ENCODE data around the gene KRTAP12-4. TPM values are rescaled to one million over a fixed set of nuclear protein-coding genes. Genes with fewer than 3 reads are reported as not detected.
"Not testable (repeated sequence)": the region's sequence is repeated elsewhere in the genome, so short reads cannot be mapped to it uniquely, and the experiment has no call there.

KRTAP12-4 gene
- total RNA-seq, 3 donors from 2014 or later (not counting 1 experiment from before 2014, with no cell fraction given), result not detected

GRCh38 chr21:44686843-44687561 is 32.5 kb upstream of the KRTAP12-4 start:
- intact Hi-C loops (cut with micrococcal nuclease), result no loop called here
- Mint-ChIP-seq H3K4me3 (no peak overlapping the region), H3K27ac (peak overlapping the region in 1 of 2 donors; percentile 53), H3K27me3 (ENCODE audit: low read depth in 2 of 2) (peaks cover 17 to 54% of the 10 kb centered on the region in 2 donors), H3K4me1 (peaks cover 7 to 13% of the 10 kb centered on the region in 2 donors), H3K36me3 (no peaks in the 10 kb centered on the region), H3K9me3 (no peaks in the 10 kb centered on the region)
- WGBS (ENCODE audit: insufficient coverage), result 89% methylated on average over 25 of the region's 25 CpGs
- no peak for DNase-seq
- ATAC-seq, result no peak
- H3K36me3 ChIP-seq (ENCODE audit: control insufficient read depth, insufficient read depth, low read length), result no peaks in the 10 kb centered on the region
- H3K27me3 ChIP-seq (ENCODE audit: control insufficient read depth, insufficient read depth, low read length), result no peaks in the 10 kb centered on the region
- no peaks in the 10 kb centered on the region for H3K4me1 ChIP-seq (ENCODE audit: control insufficient read depth, insufficient read depth, low read length)
- no peak for TF ChIP-seq CTCF (IDR thresholded peaks at IDR 0.05)
- H3K27ac ChIP-seq (ENCODE audit: low read length), result no peak overlapping the region
- H3K9me3 ChIP-seq (ENCODE audit: control insufficient read depth, insufficient read depth, low read length), result no peaks in the 10 kb centered on the region
- H3K4me3 ChIP-seq (ENCODE audit: low read length), result no peak overlapping the region

- H3K4me3 Mint-ChIP-seq, result no peak overlapping the region
- peaks cover 7 to 13% of the 10 kb centered on the region in 2 donors for H3K4me1 Mint-ChIP-seq
- no peak for DNase-seq
- H3K36me3 Mint-ChIP-seq, result no peaks in the 10 kb centered on the region
- peak overlapping the region in 1 of 2 donors; percentile 53 for H3K27ac Mint-ChIP-seq
- TF ChIP-seq CTCF (IDR thresholded peaks at IDR 0.05), result no peak
- ATAC-seq, result no peak
- Histone ChIP-seq H3K27ac (ENCODE audit: low read length) (no peak overlapping the region), H3K36me3 (ENCODE audit: control insufficient read depth, insufficient read depth, low read length) (no peaks in the 10 kb centered on the region), H3K4me1 (ENCODE audit: control insufficient read depth, insufficient read depth, low read length) (no peaks in the 10 kb centered on the region), H3K9me3 (ENCODE audit: control insufficient read depth, insufficient read depth, low read length) (no peaks in the 10 kb centered on the region), H3K4me3 (ENCODE audit: low read length) (no peak overlapping the region), H3K27me3 (ENCODE audit: control insufficient read depth, insufficient read depth, low read length) (no peaks in the 10 kb centered on the region)
- WGBS (ENCODE audit: insufficient coverage), result 44% methylated on average over 14 of the region's 14 CpGs
- intact Hi-C loops (cut with micrococcal nuclease), result no loop called here
- peaks cover 20 to 54% of the 10 kb centered on the region in 2 donors for H3K27me3 Mint-ChIP-seq (ENCODE audit: low read depth in 2 of 2)
- H3K9me3 Mint-ChIP-seq, result no peaks in the 10 kb centered on the region
Measured at GRCh38 chr21:44686000-44686781, 31.7 kb upstream of the KRTAP12-4 start.

GRCh38 chr21:44685050-44685449 is 30.6 kb upstream of the KRTAP12-4 start:
- H3K4me1 ChIP-seq (ENCODE audit: control insufficient read depth, insufficient read depth, low read length); H3K9me3 Mint-ChIP-seq; intact Hi-C loops (cut with micrococcal nuclease); ATAC-seq; H3K27me3 ChIP-seq (ENCODE audit: control insufficient read depth, insufficient read depth, low read length); H3K36me3 Mint-ChIP-seq; H3K27ac Mint-ChIP-seq; DNase-seq; H3K9me3 ChIP-seq (ENCODE audit: control insufficient read depth, insufficient read depth, low read length); H3K4me3 Mint-ChIP-seq; H3K4me3 ChIP-seq (ENCODE audit: low read length); H3K27ac ChIP-seq (ENCODE audit: low read length); H3K36me3 ChIP-seq (ENCODE audit: control insufficient read depth, insufficient read depth, low read length): not testable (repeated sequence)
- peaks cover 7 to 13% of the 10 kb centered on the region in 2 donors for H3K4me1 Mint-ChIP-seq
- peaks cover 21 to 60% of the 10 kb centered on the region in 2 donors for H3K27me3 Mint-ChIP-seq (ENCODE audit: low read depth in 2 of 2)
- 87% methylated on average over 6 of the region's 6 CpGs for WGBS (ENCODE audit: insufficient coverage)

GRCh38 chr21:44684483-44684882 is 30.0 kb upstream of the KRTAP12-4 start:
- H3K9me3 Mint-ChIP-seq, result no peaks in the 10 kb centered on the region
- WGBS (ENCODE audit: insufficient coverage), result 78% methylated on average over 6 of the region's 6 CpGs
- no peak for DNase-seq
- peaks cover 7 to 13% of the 10 kb centered on the region in 2 donors for H3K4me1 Mint-ChIP-seq
- intact Hi-C loops (cut with micrococcal nuclease), result no loop called here
- Histone ChIP-seq H3K4me3 (ENCODE audit: low read length) (no peak overlapping the region), H3K27ac (ENCODE audit: low read length) (no peak overlapping the region), H3K36me3 (ENCODE audit: control insufficient read depth, insufficient read depth, low read length) (no peaks in the 10 kb centered on the region), H3K27me3 (ENCODE audit: control insufficient read depth, insufficient read depth, low read length) (no peaks in the 10 kb centered on the region), H3K4me1 (ENCODE audit: control insufficient read depth, insufficient read depth, low read length) (no peaks in the 10 kb centered on the region), H3K9me3 (ENCODE audit: control insufficient read depth, insufficient read depth, low read length) (no peaks in the 10 kb centered on the region)
- H3K36me3 Mint-ChIP-seq, result no peaks in the 10 kb centered on the region
- TF ChIP-seq CTCF (IDR thresholded peaks at IDR 0.05), result no peak
- no peak for ATAC-seq
- H3K27me3 Mint-ChIP-seq (ENCODE audit: low read depth in 2 of 2), result peaks cover 25 to 61% of the 10 kb centered on the region in 2 donors
- no peak overlapping the region for H3K27ac Mint-ChIP-seq
- no peak overlapping the region for H3K4me3 Mint-ChIP-seq
